Erythroblast (primary cell): ENCODE data around the gene ARRB1.
"Not testable (repeated sequence)": the region's sequence is repeated elsewhere in the genome, so short reads cannot be mapped to it uniquely, and the experiment has no call there.

Experiments used
- DNase-seq, 2 experiments: peaks; one replicate each; lab custom pipeline; 2025; lab: John Stamatoyannopoulos, UW
- GATA1 ChIP-seq: IDR thresholded peaks from 2 replicates; pipeline ENCODE4 v1.6.1; 2011; ENCODE audit warnings: low read depth, mild to moderate bottlenecking, control low read depth, low read length, moderate library complexity
- POLR2A ChIP-seq: IDR thresholded peaks from 2 replicates; pipeline ENCODE4 v1.6.1; 2011; ENCODE audit warnings: mild to moderate bottlenecking, low read length

Gene ARRB1

GRCh38 chr11:75342966-75343870, 8.2 kb downstream of the ARRB1 start:
- peak; percentile 66 to 67 for DNase-seq
- TF ChIP-seq GATA1: no peak
- TF ChIP-seq POLR2A: no peak

DNA sequence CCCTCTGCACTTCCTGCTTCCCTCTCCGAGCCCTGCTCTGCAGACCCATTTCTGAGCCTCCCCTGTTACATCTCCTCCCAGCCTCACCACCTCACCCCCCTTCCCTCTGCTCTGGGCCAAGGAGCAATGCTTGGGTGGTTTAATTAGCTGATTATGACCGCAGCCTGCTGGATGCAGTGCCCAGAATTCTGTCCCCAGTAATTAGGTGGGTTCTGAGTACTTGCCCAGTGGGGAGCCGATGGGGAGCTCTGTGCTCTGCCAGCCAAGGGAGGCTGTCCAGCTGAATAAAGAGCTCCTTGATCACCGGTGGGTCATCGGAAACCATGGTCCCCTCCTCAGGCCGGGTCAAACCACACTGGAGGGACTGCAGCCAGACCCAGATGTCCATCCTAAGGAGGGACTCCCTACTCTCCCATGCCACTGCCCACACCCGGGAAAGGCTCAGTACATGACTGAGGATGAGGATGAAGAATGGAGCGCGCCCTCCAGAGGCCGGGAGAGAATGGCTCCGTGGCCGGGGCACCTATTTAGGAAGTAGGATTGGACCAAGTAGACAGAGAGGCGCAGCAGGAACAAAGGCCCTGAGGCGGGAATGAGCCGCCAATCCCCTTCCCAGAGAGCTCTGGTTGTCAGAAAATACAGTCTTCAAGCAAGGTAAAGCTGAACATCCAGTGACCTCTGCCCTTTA, 9.1 kb downstream of the ARRB1 start:
- no peak for DNase-seq
- TF ChIP-seq POLR2A: no peak
- TF ChIP-seq GATA1: no peak

GRCh38 chr11:75341612-75342011, 9.8 kb downstream of the ARRB1 start:
- TF ChIP-seq POLR2A (no peak), GATA1 (no peak)
- no peak for DNase-seq

DNA sequence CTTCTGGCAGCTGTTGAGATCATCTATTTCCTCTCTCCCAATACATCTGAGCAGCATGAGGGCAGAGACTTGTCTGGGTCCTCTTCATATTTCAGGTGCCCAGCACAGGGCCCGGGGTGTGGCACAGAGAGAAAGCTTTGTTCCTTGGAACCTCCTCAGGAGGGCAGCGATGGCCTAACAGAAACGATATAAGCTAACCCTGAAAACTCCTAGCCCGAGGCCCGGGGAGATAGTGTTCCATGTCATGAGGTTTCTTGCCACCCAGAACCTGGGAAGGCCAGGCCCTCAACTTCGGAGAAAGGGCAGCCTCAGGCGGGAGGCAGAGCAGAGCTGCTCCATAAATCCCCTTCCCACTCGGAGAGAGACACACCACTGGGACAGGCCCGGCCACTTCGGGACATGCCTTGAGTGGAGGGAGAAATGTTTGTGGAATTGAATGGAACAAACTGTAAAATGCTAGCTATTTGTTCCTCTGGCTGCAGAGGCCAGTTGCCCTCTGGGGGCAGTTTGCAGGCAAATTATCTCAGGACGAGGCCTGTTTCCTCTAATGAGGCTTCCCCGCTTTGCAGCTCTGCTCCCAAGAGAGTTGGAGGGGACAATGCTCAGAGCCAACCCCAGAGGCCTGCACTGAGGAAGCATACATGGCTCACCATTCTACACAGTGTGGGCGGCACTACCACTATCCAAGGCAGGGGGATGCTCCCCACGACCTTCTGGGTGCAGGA, 11.6 kb downstream of the ARRB1 start:
- TF ChIP-seq POLR2A: no peak
- no peak for TF ChIP-seq GATA1
- peak; percentile 42 to 45 for DNase-seq

GRCh38 chr11:75338516-75339208, 12.8 kb downstream of the ARRB1 start:
- TF ChIP-seq POLR2A: no peak
- peak; percentile 57 to 73 for DNase-seq

DNA sequence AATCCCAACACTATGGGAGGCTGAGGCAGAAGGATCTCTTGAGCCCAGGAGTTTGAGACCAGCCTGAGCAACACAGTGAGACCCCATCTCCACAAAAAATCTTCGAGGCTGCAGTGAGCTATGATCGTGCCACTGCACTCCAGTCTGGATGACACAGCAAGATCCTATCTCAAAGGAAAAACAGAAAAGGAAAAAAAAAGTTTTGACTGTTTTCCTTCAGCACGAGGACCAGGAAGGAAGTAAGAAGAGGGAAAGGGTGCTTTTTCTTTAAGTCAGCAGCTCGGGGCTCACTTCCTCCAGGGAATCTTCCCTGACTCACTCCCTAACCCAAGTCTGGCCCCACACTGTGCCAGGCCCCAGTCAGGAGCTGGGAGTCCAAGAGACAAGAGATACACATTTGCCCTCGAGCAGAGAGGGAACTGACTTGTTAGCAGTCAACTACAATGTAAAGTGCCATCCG, 14.2 kb downstream of the ARRB1 start:
- peak; percentile 66 to 70 for DNase-seq
- TF ChIP-seq POLR2A (no peak), GATA1 (no peak)

- no peak for DNase-seq
- TF ChIP-seq POLR2A: no peak
- no peak for TF ChIP-seq GATA1
These were observed 16.5 kb downstream of the ARRB1 start for GRCh38 chr11:75334976-75335375.

- DNase-seq: peak in 1 of 2 experiments; percentile 23
- TF ChIP-seq POLR2A: no peak
- no peak for TF ChIP-seq GATA1
These were observed 17.0 kb downstream of the ARRB1 start for GRCh38 chr11:75334402-75334891.

DNA sequence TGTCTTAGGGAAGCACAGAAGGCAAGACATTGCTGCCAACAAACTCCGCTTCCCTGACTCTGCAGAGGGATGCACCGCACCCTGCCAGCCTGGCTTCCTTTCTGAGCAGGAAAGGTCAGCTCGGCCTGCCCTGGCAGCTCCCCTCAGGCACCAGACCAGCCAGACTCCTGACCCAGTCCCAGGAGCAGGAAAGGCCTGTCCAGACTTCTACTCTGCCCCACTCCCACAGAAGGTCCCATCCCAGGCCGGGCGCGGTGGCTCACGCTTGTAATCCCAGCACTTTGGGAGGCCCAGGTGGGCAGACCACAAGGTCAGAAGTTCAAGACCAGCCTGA, 17.7 kb downstream of the ARRB1 start:
- TF ChIP-seq POLR2A (no peak), GATA1 (no peak)
- no peak for DNase-seq

GRCh38 chr11:75333022-75333806, 18.2 kb downstream of the ARRB1 start:
- TF ChIP-seq POLR2A (no peak), GATA1 (no peak)
- DNase-seq: no peak

- DNase-seq: peak in 1 of 2 experiments; percentile 30
These were observed 19.7 kb downstream of the ARRB1 start for GRCh38 chr11:75331761-75332160.

DNA sequence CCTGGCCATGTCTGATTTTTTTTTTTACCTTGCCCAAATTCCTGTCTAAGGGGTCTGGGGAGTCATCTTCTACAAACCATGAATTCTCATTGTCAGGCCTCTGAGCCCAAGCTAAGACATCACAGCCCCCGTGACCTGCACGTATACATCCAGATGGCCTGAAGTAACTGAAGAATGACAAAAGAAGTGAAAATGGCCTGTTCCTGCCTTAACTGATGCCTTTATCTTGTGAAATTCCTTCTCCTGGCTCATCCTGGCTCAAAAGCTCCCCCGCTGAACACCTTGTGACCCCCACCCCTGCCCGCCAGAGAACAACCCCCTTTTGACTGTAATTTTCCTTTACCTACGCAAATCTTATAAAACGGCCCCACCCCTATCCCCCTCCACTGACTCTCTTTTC, 20.2 kb downstream of the ARRB1 start:
- not testable (repeated sequence) for DNase-seq

GRCh38 chr11:75330886-75331285, 20.6 kb downstream of the ARRB1 start:
- DNase-seq: not testable (repeated sequence)
